Stimulated activated CD8-positive, alpha-beta memory T cell treated with anti-CD3 and anti-CD28 coated beads, Interleukin-4, amount 100 ng/mL, for 48 hours (primary cell): ENCODE results near the gene GPR83.
"Not testable (repeated sequence)": the region's sequence is repeated elsewhere in the genome, so short reads cannot be mapped to it uniquely, and the experiment has no call there.

Experiments used
- DNase-seq: peaks from one replicate; pipeline ENCODE4 v3.0.0-alpha.2; 2020

Gene GPR83

GRCh38 chr11:94400839-94401772 is at the start of gene GPR83:
GPR83 (minus strand) TSS chr11:94401419; CDS start chr11:94401247, 172 bp downstream.
- no peak for DNase-seq

GRCh38 chr11:94450048-94450447 is 48.8 kb upstream of the GPR83 start:
- no peak for DNase-seq

GRCh38 chr11:94449437-94449836 is 48.2 kb upstream of the GPR83 start:
- no peak for DNase-seq

GRCh38 chr11:94449029-94449428 is 47.8 kb upstream of the GPR83 start:
- DNase-seq = no peak

- DNase-seq = no peak
Observed at GRCh38 chr11:94447149-94447548, 45.9 kb upstream of the GPR83 start.

GRCh38 chr11:94445641-94446040 is 44.4 kb upstream of the GPR83 start:
- no peak for DNase-seq

- DNase-seq = no peak
Observed at GRCh38 chr11:94433049-94433448, 31.8 kb upstream of the GPR83 start.

GRCh38 chr11:94424662-94425061 is 23.4 kb upstream of the GPR83 start:
- no peak for DNase-seq

- DNase-seq = no peak
Observed at GRCh38 chr11:94424011-94424410, 22.8 kb upstream of the GPR83 start.

GRCh38 chr11:94423507-94423906 is 22.3 kb upstream of the GPR83 start:
- no peak for DNase-seq

GRCh38 chr11:94418123-94418765 is 17.0 kb upstream of the GPR83 start:
- no peak for DNase-seq

GRCh38 chr11:94417386-94417987 is 16.3 kb upstream of the GPR83 start:
- no peak for DNase-seq

GRCh38 chr11:94405062-94405833 is 4.0 kb upstream of the GPR83 start:
- no peak for DNase-seq

- no peak for DNase-seq
Observed at GRCh38 chr11:94402355-94402754, 1.1 kb upstream of the GPR83 start.

- no peak for DNase-seq
Observed at GRCh38 chr11:94401773-94402265, 600 bp upstream of the GPR83 start.

GRCh38 chr11:94400457-94400838 is 771 bp downstream of the GPR83 start:
- DNase-seq = no peak

- no peak for DNase-seq
Observed at GRCh38 chr11:94400050-94400449, 1.2 kb downstream of the GPR83 start.

GRCh38 chr11:94398101-94398500 is 3.1 kb downstream of the GPR83 start:
- DNase-seq = no peak

- no peak for DNase-seq
Observed at GRCh38 chr11:94396282-94396681, 4.9 kb downstream of the GPR83 start.

- DNase-seq = not testable (repeated sequence)
Observed at GRCh38 chr11:94391937-94392336, 9.3 kb downstream of the GPR83 start.

GRCh38 chr11:94379613-94380012 is 21.6 kb downstream of the GPR83 start:
- no peak for DNase-seq

- DNase-seq = no peak
Observed at GRCh38 chr11:94376841-94377240, 24.4 kb downstream of the GPR83 start.

GRCh38 chr11:94370576-94370975 is 30.6 kb downstream of the GPR83 start:
- not testable (repeated sequence) for DNase-seq
